Inflammatory macrophage treated with lipopolysaccharide for 4 hours (primary cell): ENCODE measurements around the gene IMPG2.

ENCODE experiments used
- DNase-seq: peaks from one replicate; pipeline ENCODE4 v3.0.0-alpha.2; 2020

The IMPG2 gene

DNA sequence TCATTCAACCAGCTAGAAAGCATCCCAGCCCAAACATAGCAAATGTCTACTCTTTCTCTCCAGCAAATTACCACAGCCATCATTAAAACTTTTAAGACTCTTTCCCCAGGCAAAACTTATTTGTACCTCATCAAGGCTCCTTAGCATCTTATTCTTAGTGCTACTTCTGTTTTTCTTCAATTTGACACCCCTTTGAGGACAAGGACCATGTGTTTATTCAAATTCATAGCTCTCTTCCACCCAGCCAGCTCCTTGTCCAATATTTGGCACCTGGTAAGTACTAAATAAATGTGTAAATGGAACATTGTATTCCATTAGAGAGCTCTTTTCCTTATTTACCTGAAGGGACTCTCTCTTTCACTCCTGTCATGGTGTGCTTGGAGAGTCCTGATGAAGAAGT is 89.8 kb downstream of the IMPG2 start:
- DNase-seq: no peak

DNA sequence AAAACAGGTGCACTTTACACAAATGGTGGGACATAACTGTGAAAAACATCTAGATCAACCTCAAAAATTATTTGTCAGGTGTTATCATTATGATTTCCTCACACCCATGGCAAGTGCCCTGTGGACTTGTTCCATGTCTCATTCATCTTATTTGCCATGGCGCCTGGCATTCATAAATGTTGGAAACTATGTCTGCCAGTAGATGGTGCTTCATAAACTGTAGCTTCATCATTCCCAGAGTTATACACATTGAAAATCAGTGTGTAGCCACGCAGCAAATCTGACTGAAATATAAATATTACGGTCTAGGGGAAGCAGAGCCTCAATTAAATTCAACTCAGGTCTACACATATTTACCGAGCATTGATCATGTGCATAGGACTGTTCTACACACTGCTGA is 90.7 kb downstream of the IMPG2 start:
- DNase-seq: no peak

DNA sequence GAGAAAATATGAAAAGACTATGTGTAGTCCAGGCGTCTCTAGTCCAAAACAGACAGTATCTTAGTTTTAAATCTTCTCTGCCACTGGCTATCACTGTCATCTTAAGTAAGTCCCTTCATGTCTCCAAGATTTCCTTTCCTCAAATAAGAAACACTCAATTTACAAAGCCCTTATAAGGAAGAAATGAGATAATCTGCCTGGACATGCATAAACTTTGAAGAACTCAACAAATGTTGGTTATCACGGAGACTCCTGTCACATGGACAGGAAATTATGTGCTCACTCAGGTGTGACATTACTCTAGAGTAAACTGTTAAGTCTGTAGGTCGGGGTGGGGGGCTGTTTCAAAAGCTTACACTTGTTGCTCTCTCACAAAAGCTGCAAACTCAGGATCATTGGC is 91.9 kb downstream of the IMPG2 start:
- DNase-seq: no peak

DNA sequence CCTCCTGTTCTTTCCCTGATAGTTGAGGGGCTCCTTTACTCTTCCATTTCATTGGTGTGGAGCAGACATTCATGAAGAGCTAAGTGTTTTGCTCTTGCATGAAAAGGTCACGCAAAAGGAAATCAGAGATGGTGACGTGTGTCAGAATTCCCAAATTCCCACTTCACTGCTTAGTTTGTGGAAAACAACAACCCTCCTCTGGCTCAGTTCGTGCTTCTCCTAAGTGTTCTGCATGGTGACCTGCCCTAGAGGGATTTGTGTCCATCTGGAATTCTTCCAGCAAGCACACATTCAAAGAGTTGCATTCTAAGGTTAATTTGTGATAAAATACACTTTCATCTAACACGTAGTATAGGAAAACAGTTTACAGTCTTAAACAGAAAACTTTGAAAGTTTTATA is 95.6 kb downstream of the IMPG2 start:
- DNase-seq: no peak

DNA sequence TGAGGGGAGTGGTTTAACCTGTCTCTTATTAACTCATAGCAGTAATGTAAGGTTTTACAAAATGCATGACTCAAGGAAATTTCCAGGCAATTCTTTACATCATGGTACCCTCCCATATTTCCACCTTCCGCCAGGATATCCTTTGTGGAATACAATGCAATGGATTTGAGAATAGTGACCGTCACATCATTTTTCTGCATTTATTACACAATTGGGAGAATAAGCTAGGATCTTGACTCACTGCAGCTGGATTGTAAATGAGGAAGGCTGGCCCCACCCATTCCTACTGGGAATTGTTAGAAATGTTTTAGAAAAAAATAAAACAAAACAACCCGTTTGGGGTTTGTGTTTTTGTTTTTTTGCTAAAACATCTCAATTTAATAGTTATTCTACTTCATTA is 97.4 kb downstream of the IMPG2 start:
- no peak for DNase-seq

DNA sequence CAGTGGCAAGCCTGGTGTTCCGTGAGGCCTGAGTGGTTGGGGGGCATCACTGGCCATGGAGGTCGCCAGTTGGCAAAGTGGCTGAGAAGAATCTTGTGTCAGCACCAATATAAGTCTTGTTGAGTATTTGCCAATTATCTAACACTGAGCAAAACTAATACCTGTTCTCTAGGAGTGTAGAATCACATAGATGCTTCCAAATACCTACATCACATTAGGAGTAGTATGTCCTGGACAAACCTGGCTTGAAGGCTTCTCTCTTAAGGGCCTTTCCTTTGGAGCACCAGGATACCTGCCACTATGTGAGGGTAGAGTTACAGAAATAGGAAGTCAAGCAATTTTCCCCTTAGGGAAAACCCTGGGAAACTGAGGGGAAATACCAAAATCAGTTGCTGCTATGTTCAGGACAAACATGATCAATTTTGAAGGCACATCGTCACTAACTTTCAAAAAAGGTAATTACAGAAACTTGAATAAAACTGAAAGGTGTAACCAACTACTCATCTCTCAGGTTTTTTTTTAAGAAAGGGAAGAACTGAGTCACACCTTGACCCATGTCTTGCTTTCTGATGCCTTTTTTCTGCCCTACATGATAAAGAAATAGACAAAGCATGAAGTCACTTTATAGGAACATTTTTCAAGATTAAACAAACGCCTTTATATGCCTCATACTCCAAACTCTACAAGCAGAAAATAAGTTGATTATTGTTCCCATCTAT is 100.4 kb downstream of the IMPG2 start:
- DNase-seq: no peak

DNA sequence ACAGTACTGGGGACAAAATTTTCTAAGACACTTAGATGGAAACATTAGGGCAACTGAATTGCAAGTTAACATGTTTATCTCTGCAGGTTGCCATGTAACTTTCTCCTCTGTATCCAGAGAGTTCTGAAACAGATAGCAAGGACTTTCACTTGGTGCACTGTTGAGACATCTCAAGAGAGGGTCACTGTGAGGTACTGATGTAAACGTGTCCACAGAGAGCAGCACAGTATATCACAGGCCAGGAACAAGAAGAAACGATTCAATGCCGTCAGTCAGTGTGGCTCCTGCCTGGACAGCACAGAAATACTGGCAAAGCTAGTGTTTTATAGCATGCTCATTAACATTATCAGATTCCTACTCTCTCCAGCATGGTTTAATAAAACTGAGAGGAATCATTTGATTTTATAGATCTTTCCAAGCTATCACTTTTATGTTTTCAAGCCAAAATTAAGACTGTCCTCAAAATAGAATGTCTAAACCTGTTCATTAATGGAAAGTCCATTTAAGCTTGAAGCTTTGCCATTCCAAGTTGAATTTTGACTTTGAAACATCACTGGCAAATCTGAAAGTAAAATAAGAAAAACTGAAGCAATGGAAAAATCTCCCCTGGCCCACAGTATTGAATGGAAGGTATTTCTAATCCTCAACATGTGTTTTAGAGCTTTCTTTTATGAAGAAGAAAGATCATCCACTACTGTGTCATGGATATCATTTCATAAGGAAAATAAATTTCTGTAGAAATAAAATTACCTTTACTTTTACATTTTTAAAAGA is 102.7 kb downstream of the IMPG2 start:
- no peak for DNase-seq

DNA sequence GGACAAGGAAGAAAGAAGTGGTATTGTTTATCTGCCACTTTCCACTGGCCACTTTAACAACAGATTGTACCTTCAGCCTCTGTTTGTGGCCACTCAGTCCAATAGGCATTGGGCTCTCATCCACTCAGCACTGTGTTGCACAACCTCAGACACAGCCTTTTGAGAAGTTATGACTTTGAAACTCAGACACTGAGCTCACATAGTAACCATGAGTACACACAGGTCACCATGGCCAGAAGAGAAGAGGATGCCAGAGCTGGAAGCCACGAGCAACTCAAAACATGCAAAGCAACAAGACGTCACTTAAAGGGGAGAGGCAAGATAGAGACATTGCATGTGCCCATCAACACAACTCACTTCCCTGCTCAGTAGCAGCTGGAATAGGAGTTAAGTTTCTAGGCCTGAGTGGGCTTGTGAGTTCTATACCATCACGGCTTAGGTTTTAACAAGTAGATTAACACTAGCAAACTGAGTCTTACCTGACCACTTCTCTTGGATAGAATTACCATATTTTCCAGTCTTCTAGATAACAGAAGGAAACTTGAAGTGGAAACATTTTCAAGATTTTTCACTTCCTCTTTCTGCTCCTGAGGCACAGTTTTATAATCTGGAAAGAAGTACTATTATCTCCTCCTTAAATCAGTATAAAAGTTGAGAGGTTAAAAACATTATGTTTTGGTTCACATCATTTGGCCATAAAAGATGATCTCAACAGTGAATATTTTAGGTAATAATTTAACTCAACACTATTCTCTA is 103.5 kb downstream of the IMPG2 start:
- DNase-seq: peak; percentile 20

DNA sequence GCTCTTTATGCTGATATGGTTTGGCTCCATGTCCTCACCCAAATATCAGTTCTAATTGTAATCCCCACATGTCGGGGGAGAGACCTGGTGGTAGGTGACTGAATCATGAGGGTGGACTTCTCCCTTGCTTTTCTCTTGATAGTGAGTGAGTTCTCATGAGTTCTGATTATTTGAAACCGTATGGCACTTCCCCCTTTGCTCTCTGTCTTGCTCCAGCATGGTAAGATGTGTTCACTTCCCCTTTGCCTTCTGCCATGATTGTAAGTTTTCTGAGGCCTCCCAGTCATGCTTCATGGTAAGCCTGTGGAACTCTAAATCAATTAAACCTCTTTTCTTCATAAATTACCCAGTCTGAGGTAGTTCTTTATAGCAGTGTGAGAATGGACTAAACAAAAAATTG is 107.6 kb downstream of the IMPG2 start:
- DNase-seq: peak; percentile 36

DNA sequence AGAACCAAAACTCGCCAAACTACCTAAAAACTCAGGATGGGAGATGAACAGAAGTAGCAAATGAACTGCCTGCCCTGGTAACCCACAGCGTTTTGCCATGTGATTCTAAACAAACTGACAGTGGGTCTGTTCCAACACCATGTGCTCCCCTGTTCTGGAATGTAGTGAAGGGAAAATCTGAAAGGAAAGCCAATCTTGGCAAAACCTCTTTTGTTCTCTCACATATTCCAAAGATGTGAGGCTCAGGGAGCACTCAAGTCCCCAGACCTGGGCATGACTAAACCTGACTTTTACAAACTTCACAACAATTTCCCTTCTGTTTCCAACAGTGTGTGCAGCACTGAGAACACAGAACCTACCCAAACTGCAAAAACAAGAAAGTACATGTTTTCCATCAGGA is 116.1 kb downstream of the IMPG2 start:
- DNase-seq: no peak

DNA sequence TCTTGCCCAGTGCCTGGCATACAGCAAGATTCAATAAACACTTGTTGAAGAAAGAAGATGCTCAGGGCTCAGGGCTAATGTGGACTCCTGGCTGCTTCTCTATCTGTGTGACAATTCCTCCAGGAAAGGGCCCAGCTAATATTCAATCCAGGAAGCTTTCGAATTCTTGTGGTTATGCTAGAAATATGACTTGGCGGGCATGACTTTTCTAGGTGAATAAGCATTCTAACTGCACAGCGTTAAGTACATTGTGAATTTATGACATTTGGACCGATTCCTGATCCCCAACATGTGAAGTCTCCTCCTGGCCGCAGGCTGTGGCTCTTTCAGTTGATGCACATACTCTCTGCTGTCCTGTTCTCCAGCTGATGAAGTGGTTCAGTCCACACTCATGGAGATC is 117.0 kb downstream of the IMPG2 start:
- no peak for DNase-seq

DNA sequence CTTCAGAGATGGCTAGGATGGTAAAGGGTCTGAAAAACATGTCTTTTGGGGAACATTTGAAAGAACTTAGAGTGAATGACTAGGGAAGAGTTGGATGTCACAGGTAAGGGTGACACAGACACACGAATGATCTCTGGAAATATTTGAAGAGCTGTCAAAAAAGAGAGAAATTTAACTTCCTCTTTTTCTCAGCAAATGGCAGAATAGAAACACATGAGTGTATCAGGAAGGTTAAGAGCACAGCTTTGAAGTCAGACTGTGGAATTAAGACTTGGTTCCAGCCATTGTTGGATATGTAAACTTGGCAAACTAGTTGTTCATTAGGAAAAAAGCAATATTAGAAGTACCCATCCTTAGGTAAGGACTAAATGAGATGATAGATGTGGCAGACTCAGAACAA is 117.7 kb downstream of the IMPG2 start:
- DNase-seq: no peak

DNA sequence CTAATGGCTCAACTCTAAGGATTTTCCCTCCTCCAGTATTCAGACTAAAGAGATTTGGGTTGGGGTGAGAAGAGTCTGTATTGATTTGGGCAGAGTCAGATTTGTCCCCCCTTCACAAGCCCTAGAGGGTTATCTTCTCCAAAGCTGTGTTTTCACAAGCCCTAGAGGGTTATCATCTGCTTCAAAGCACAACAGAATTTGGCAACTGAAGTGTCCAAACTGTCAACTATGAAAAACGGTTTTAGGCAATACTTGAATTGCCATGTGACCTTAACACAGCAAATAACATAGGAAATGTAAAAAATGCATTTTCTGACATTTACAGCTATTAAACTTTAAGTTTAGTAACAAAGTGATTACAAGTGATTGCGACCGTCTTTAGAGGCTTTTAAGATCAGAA is 119.9 kb downstream of the IMPG2 start:
- DNase-seq: no peak

DNA sequence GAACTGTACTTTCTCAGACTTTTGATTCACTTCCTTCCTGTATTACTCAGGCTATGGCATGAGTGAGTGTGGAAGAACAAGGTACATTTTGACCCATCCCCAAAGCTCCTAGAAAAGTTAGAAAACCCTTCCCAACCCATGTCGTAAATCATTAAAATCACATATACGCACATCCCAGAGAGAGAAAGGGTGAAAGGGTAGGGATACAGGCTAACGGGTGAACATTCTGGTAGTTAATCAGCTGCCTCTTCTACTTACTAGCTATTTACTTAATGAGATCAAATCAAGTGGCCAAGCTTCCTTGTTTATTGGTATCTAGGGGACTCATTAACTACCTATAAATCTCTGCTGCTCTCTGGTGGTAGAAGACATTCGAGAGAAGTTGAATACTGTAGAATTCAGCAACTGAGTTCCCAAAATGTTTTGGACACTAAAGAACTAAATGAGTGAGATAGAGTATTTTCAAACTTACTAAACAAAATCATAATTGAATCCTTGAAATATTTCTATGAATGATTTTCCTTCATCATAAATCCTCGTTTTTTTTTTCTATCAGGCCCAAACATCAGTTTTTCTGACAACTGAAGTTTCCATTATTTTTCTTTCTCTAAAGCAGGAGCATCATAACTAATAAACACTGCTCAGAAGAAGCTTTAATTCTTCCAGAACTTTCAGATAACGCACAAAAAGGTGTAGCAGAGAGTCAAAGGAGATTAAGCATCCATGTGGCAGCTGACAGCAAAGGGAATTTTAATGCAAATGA is 124.2 kb downstream of the IMPG2 start:
- DNase-seq: peak; percentile 47

DNA sequence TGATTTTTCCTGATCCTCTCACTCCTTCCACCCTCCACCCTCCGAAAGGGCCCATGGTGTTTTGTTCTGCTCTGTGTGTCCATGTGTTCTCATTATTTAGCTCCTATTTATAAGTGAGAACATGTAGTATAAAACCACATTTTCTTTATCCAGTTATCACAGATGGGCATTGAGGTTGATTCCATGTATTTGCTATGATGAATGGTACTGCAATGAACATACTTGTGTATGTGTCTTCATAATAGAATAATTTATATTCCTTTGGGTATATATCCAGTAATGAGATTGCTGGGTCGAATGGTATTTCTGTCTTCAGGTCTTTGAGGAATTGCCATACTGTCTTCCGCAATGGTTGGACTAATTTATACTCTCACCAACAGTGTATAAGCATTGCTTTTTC is 126.0 kb downstream of the IMPG2 start:
- DNase-seq: no peak

DNA sequence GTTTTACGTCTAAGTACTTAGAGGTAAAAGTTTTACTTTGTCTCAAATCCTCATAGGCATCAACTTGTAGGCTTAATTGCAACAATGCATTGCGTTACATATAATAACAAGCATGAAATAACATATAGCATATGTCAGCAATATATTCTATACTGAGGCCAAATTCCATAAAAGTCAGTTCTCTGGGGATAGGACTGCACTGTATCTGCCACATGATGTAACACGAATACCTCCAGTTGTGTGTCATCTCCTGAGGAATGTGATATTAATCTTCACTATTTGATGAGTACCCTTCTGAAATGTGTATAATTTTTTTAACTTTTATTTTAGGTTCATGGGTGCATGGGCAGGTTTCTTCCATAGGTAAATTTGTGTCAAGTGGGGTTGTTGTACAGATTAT is 126.4 kb downstream of the IMPG2 start:
- DNase-seq: no peak

DNA sequence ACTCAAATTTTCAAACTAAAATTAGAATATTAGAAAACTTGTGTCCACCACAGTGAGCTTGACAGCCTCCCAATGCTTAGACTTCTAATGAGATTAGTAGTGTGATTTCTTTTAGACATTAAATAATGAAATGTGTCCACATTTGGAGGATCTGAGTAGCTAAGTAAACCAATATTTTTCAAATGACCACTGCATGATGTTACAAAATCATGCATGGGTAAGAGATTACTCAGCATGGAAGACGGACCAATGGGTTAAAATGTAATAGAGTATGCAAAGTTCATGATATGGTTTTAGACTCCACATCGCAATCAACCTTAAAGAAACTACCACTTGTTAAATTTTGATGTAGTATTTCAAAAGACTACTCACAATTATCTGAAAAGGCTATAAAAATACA is 130.6 kb downstream of the IMPG2 start:
- no peak for DNase-seq

DNA sequence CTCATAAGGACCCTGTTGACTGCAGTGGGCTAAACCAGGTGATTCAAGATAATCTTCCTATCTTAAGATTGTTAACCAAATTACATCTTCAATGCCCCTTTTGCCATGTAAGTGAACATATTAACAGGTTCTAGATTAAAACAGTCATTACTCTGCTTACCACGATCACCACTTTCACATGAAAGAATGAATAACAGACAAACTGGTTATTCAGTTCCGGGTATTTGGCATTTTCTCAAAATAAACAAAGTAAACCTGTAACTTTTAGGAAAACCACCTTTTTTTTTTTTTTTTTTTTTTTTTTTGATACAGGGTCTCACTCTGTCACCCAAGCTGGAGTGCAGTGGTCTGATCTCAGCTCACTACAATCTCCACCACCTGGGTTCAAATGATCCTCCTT is 131.2 kb downstream of the IMPG2 start:
- no peak for DNase-seq

DNA sequence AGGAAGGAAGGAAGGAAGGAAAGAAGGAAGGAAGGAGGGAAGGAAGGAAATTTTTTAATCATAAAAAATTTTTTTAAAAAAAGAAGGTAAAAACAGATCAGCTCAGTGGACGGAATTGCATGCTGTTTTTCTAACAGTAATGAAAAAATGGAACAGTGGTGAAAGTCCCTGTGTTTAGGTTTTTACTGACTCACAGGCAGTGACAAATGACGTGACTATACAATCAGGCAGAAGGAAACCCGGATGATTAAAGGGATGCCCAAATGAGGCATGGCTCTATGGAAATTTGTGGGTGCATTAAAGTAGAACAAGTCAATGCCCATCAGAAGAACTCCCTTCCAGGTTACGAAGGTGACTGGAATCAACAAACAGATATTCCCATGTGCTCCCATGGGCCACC is 135.0 kb downstream of the IMPG2 start:
- DNase-seq: no peak

DNA sequence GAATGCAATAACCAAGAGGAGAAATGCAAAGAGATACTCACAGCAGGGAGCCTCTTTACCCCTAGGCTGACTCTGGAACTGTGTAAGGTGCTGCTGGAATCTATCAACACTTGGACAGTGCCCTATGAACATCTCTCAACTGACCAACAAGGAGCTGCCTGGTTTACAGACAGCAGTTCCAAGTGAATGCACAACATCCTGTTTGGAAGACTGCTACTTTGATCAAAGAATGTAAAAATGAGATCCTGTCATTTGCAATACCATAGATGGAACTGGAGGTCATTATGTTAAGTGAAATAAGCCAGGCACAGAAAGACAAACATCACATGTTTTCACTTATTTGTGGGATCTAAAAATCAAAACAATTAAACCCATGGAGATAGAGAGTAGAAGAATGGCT is 136.3 kb downstream of the IMPG2 start:
- no peak for DNase-seq

DNA sequence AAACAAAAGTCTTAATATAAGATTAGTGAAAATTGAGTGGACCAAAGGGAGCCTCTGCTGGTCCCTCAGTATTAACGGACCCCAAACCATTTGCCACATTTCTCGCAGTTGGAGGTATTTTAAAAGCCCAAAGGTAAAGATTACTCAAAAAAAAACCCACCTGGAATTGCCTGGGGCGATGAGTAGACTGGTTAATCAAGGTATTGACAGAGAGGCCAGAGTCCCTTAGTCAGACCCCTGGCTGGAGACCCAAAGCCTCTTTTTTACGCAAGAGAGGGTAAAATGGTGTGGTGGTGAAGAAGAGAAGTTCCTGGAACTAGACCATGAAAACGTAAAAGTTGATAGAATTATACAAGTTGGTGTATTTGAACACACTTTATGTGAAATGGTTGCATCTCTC is 137.2 kb downstream of the IMPG2 start:
- no peak for DNase-seq

DNA sequence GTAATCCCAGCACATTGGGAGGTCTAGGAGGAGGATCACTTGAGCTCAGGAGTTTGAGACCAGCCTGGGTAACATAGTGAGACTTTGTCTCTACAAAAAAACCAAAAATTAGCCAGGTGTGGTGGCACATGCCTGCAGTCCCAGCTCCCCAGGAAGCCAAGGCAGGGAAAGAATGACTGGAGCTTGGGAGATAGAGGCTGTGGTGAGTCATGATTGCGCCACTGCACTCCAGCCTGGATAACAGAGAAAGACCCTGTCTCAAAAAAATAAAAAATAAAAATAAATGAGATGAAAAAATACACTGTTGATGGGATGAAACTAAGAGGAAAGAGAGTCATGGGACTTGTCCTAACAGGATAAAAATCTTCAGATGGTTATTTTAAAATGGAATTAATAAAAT is 137.6 kb downstream of the IMPG2 start:
- no peak for DNase-seq

DNA sequence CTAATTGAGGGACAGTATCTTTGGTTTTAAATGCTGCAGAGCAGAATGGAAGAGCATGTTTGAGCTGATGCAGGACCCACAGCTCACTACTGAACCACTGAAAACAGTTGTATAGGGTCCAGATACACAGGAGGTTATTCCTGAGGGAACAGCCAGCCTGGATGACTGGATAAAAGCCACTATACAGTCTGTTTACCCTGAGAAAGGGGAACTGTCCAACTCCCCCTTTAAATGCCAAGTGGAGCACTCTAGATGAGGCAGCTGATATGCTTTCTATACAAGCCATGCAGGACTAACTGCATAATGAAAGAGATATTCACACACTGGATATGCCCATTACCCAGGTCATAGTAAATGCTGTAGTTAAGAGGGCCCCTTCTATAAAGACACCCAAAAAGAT is 138.6 kb downstream of the IMPG2 start:
- no peak for DNase-seq
